NCI-H82 (cell line): ENCODE data around the gene ERBB4.

ENCODE experiments used
- DNase-seq: peaks from one replicate; lab custom pipeline; 2025; lab: John Stamatoyannopoulos, UW

ERBB4 gene

GRCh38 chr2:211468877-211469663 lies 1069.5 kb downstream of the ERBB4 start:
- DNase-seq: peak; percentile 12

GRCh38 chr2:211468217-211468616 lies 1070.4 kb downstream of the ERBB4 start:
- no peak for DNase-seq

GRCh38 chr2:211463397-211463796 lies 1075.2 kb downstream of the ERBB4 start:
- no peak for DNase-seq

GRCh38 chr2:211458974-211459373 lies 1079.6 kb downstream of the ERBB4 start:
- DNase-seq: no peak

GRCh38 chr2:211457325-211457724 lies 1081.3 kb downstream of the ERBB4 start:
- no peak for DNase-seq

- peak; percentile 77 for DNase-seq
Measured at GRCh38 chr2:211455216-211455841, 1083.3 kb downstream of the ERBB4 start.

GRCh38 chr2:211454679-211455078 lies 1083.9 kb downstream of the ERBB4 start:
- peak; percentile 10 for DNase-seq

GRCh38 chr2:211453311-211453887 lies 1085.2 kb downstream of the ERBB4 start:
- DNase-seq: peak; percentile 67

GRCh38 chr2:211451642-211452041 lies 1087.0 kb downstream of the ERBB4 start:
- no peak for DNase-seq

- no peak for DNase-seq
Measured at GRCh38 chr2:211449819-211450218, 1088.8 kb downstream of the ERBB4 start.

GRCh38 chr2:211447548-211447947 lies 1091.1 kb downstream of the ERBB4 start:
- DNase-seq: no peak

- DNase-seq: no peak
Measured at GRCh38 chr2:211440107-211440506, 1098.5 kb downstream of the ERBB4 start.

- DNase-seq: no peak
Measured at GRCh38 chr2:211439011-211439410, 1099.6 kb downstream of the ERBB4 start.

- DNase-seq: no peak
Measured at GRCh38 chr2:211437396-211437795, 1101.2 kb downstream of the ERBB4 start.

- no peak for DNase-seq
Measured at GRCh38 chr2:211436182-211436581, 1102.4 kb downstream of the ERBB4 start.

- no peak for DNase-seq
Measured at GRCh38 chr2:211435331-211435730, 1103.3 kb downstream of the ERBB4 start.

- DNase-seq: no peak
Measured at GRCh38 chr2:211434773-211435172, 1103.8 kb downstream of the ERBB4 start.

GRCh38 chr2:211429256-211429920 lies 1109.2 kb downstream of the ERBB4 start:
- DNase-seq: no peak

GRCh38 chr2:211426240-211426639 lies 1112.4 kb downstream of the ERBB4 start:
- DNase-seq: no peak

- DNase-seq: no peak
Measured at GRCh38 chr2:211423018-211423417, 1115.6 kb downstream of the ERBB4 start.

GRCh38 chr2:211417544-211417943 lies 1121.1 kb downstream of the ERBB4 start:
- no peak for DNase-seq

- DNase-seq: no peak
Measured at GRCh38 chr2:211416373-211416772, 1122.2 kb downstream of the ERBB4 start.

GRCh38 chr2:211413746-211414145 lies 1124.9 kb downstream of the ERBB4 start:
- DNase-seq: no peak
